OCI-LY1 (cell line): ENCODE measurements around the gene SLC51B.

ENCODE experiments used
- CTCF ChIP-seq: fragments of 200-600 bp; sonication (generic), shearing (Covaris generic); IDR thresholded peaks from 2 replicates; pipeline ENCODE4 v1.5.1; 2017; ENCODE audit warnings: mild to moderate bottlenecking, antibody characterized with exemption, low read length, moderate library complexity, mixed read lengths
- EZH2 ChIP-seq: fragments of 200-600 bp; sonication (generic), shearing (Covaris generic); IDR thresholded peaks from 2 replicates; pipeline ENCODE4 v1.8.0; 2017; ENCODE audit warnings: borderline replicate concordance, mixed run types, mild to moderate bottlenecking, antibody characterized with exemption, low read length, moderate library complexity, mixed read lengths

- TF ChIP-seq CTCF (no peak), EZH2 (no peak)
Observed at GRCh38 chr15:64997066-64997465, 48.1 kb upstream of the SLC51B start.
